Prostate gland (tissue), 2 donors: ENCODE results near the gene CYP4F12.

Experiments
- CTCF ChIP-seq, 4 experiments: fragments of 200-600 bp in 2 of 4; fragments of 450-650 bp in 2 of 4; sonication (generic) in 2 of 4; IDR thresholded peaks; 1 replicate in 3 of 4; 2 replicates in 1 of 4; pipeline ENCODE4 v1.5.1; 2016 to 2019; ENCODE audit warnings: antibody characterized with exemption in 4 of 4, mild to moderate bottlenecking in 2 of 4, moderate library complexity in 2 of 4
- POLR2A ChIP-seq: fragments of 450-650 bp; IDR thresholded peaks from one replicate; pipeline ENCODE4 v1.6.1; 2016; ENCODE audit warnings: antibody characterized with exemption, mild to moderate bottlenecking
- POLR2AphosphoS5 ChIP-seq: sonication (generic); formaldehyde crosslinking; IDR thresholded peaks from one replicate; pipeline ENCODE4 v1.6.1; 2017; ENCODE audit warnings: antibody characterized with exemption

- TF ChIP-seq CTCF (IDR thresholded peaks at IDR 0.05) (no peak), POLR2A (no peak), POLR2AphosphoS5 (no peak)
These were observed 37.7 kb upstream of the CYP4F12 start for GRCh38 chr19:15635016-15635805.
